HCT116 (cell line): Measurements from ENCODE around the gene SEC61G. TPM values are rescaled to one million over a fixed set of nuclear protein-coding genes. Genes with fewer than 3 reads are reported as not detected.

Experiments
- ATAC-seq: fragments of 200-7000 bp; cut with Tn5 transposase; 2 replicates; pipeline ENCODE4 v1.9.1; 2020; ENCODE audit warnings: mild to moderate bottlenecking, moderate library complexity
- BruUV-seq: library from RNA; stranded (reverse); fragments of 400-500 nt; replicated peaks from 2 replicates; lab custom pipeline; 2021; lab: Mats Ljungman, UMichigan
- CTCF ChIA-PET: fragments of 300-600 bp; sonication (Branson Sonifier 250); formaldehyde crosslinking; loops from one replicate; lab custom pipeline; 2021; ENCODE audit warnings: antibody characterized with exemption; lab: Charles Lee
- POLR2A ChIA-PET: fragments of 300-600, 350-600 bp; sonication (Branson Sonifier 250); formaldehyde crosslinking; loops from one replicate; lab custom pipeline; 2021; ENCODE audit warnings: antibody characterized with exemption; lab: Charles Lee
- RAD21 ChIA-PET, 2 experiments: fragments of 300-600 bp; sonication (Branson Sonifier 250); formaldehyde crosslinking; loops; one replicate each; lab custom pipeline; 2023; ENCODE audit warnings: low total read pairs in 2 of 2; ENCODE audit not compliant: uncharacterized antibody in 2 of 2, unreplicated experiment in 2 of 2, low non-redundant PET in 1 of 2; lab: Charles Lee
- DNase-seq: peaks from one replicate; pipeline ENCODE4 v3.0.0-alpha.2; 2010; ENCODE audit warnings: low read depth, low spot score
- H2AFZ ChIP-seq: fragments of 200-600 bp; shearing (Covaris generic), sonication (generic); 2 replicates; pipeline ENCODE4 v1.6.1; 2017; ENCODE audit warnings: low read depth, mixed run types, mixed read lengths, antibody characterized with exemption, low read length; ENCODE audit not compliant: poor library complexity, severe bottlenecking
- H3K27ac ChIP-seq: 2 replicates; pipeline ENCODE4 v1.5.1; 2012; ENCODE audit warnings: low read depth, low read length
- H3K27me3 ChIP-seq: fragments of 200-600 bp; sonication (generic); 2 replicates; pipeline ENCODE4 v1.6.1; 2016; ENCODE audit warnings: mixed run types, low read length, mixed read lengths; ENCODE audit not compliant: insufficient read depth
- H3K36me3 ChIP-seq, 2 experiments: fragments of 200-500 bp in 1 of 2; fragments of 200-600 bp in 1 of 2; sonication (Bioruptor generic) in 1 of 2; sonication (generic) in 1 of 2; 2 replicates each; pipeline versions ENCODE4 v1.5.1 to v1.6.1; 2014 to 2016; ENCODE audit warnings: low read length in 2 of 2, inconsistent platforms in 1 of 2, mixed read lengths in 1 of 2, mixed run types in 1 of 2; ENCODE audit not compliant: insufficient read depth in 2 of 2, control insufficient read depth in 1 of 2
- H3K4me1 ChIP-seq, 2 experiments: fragments of 200-600 bp in 1 of 2; sonication (generic) in 1 of 2; 2 replicates each; pipeline versions ENCODE4 v1.5.1 to v1.6.1; 2012 to 2017; ENCODE audit warnings: low read length in 2 of 2, inconsistent platforms in 1 of 2, mild to moderate bottlenecking in 1 of 2, mixed read lengths in 1 of 2, mixed run types in 1 of 2, moderate library complexity in 1 of 2; ENCODE audit not compliant: insufficient read depth in 2 of 2, control insufficient read depth in 1 of 2
- H3K4me2 ChIP-seq: fragments of 200-600 bp; sonication (generic); 2 replicates; pipeline ENCODE4 v1.6.1; 2017; ENCODE audit warnings: mixed run types, low read length, mixed read lengths
- H3K4me3 ChIP-seq, 2 experiments: fragments of 200-600 bp in 1 of 2; sonication (generic) in 1 of 2; replicated peaks in 1 of 2; 2 replicates each; pipeline ENCODE4 v1.5.1; 2011 to 2016; ENCODE audit warnings: low read length in 2 of 2, control low read depth in 1 of 2, low read depth in 1 of 2, mild to moderate bottlenecking in 1 of 2, mixed read lengths in 1 of 2, mixed run types in 1 of 2
- H3K79me2 ChIP-seq: fragments of 200-600 bp; sonication (generic); 2 replicates; pipeline ENCODE4 v1.6.1; 2017; ENCODE audit warnings: mild to moderate bottlenecking, mixed run types, low read length, moderate library complexity, mixed read lengths; ENCODE audit not compliant: insufficient read depth
- H3K9ac ChIP-seq: fragments of 200-600 bp; sonication (generic); 2 replicates; pipeline ENCODE4 v1.6.1; 2016; ENCODE audit warnings: low read length, mixed read lengths
- H3K9me2 ChIP-seq: fragments of 200-600 bp; sonication (generic), shearing (Covaris generic); 2 replicates; pipeline ENCODE4 v1.6.1; 2017; ENCODE audit warnings: mixed run types, mild to moderate bottlenecking, moderate library complexity; ENCODE audit not compliant: insufficient read depth
- H3K9me3 ChIP-seq, 2 experiments: fragments of 200-500 bp in 1 of 2; fragments of 200-600 bp in 1 of 2; sonication (Bioruptor generic) in 1 of 2; sonication (generic) in 1 of 2; 2 replicates each; pipeline ENCODE4 v1.6.1; 2014 to 2017; ENCODE audit warnings: low read length in 2 of 2, mixed read lengths in 2 of 2, inconsistent platforms in 1 of 2, low read depth in 1 of 2, mild to moderate bottlenecking in 1 of 2, mixed run types in 1 of 2, moderate library complexity in 1 of 2; ENCODE audit not compliant: control insufficient read depth in 1 of 2, insufficient read depth in 1 of 2
- H4K20me1 ChIP-seq: fragments of 200-600 bp; sonication (generic), shearing (Covaris generic); 2 replicates; pipeline ENCODE4 v1.6.1; 2017; ENCODE audit warnings: mixed run types, mild to moderate bottlenecking, moderate library complexity; ENCODE audit not compliant: insufficient read depth
- EGR1 ChIP-seq: IDR thresholded peaks from 2 replicates; pipeline ENCODE4 v1.6.1; 2012; ENCODE audit warnings: low read depth
- EZH2phosphoT487 ChIP-seq: fragments of 200-600 bp; IDR thresholded peaks from 2 replicates; pipeline ENCODE4 v1.6.1; 2018; ENCODE audit warnings: antibody characterized with exemption, borderline replicate concordance
- POLR2A ChIP-seq: IDR thresholded peaks from 2 replicates; pipeline ENCODE4 v1.7.0; 2011; ENCODE audit warnings: borderline replicate concordance; ENCODE audit not compliant: insufficient read depth, insufficient read length; ENCODE audit errors: extremely low read depth
- SP1 ChIP-seq: IDR thresholded peaks from 2 replicates; pipeline ENCODE4 v1.6.1; 2012; ENCODE audit warnings: low read depth
- ZNF274 ChIP-seq: fragments of 200-500 bp; sonication (Bioruptor generic); IDR thresholded peaks from 2 replicates; pipeline ENCODE4 v1.6.1; 2014; ENCODE audit warnings: mild to moderate bottlenecking, low read depth, low read length, inconsistent platforms
- intact Hi-C: fragments of 100-400 bp; cut with micrococcal nuclease; formaldehyde crosslinking; loops from 2 replicates; pipeline ENCODE4 v1.10.0; 2022
- total RNA-seq: library from RNA; stranded (reverse); gene quantifications from one replicate; pipeline ENCODE4 v1.2.1, GENCODE V29; 2021; ENCODE audit not compliant: unreplicated experiment
- TF ChIP-seq, protein P1 (sequence below): IDR thresholded peaks from 2 replicates; pipeline ENCODE4 v1.6.1; 2012; ENCODE audit warnings: low read depth
- TF ChIP-seq, protein P2 (sequence below), 3 experiments: fragments of 200-600 bp in 1 of 3; sonication (generic) in 1 of 3; IDR thresholded peaks in 2 of 3; conservative IDR thresholded peaks in 1 of 3; 2 replicates each; pipeline ENCODE4 v1.5.1; 2012 to 2017; ENCODE audit warnings: low read depth in 2 of 3, low read length in 2 of 3, antibody characterized with exemption in 1 of 3, borderline replicate concordance in 1 of 3, control low read depth in 1 of 3, mild to moderate bottlenecking in 1 of 3, mixed read lengths in 1 of 3, mixed run types in 1 of 3, moderate library complexity in 1 of 3; ENCODE audit not compliant: insufficient read depth in 1 of 3
- TF ChIP-seq, protein P3 (sequence below): IDR thresholded peaks from 2 replicates; pipeline ENCODE4 v1.6.1; 2012
- TF ChIP-seq, protein P4 (sequence below): IDR thresholded peaks from 2 replicates; pipeline ENCODE4 v1.6.1; 2012
- TF ChIP-seq, protein P5 (sequence below): IDR thresholded peaks from 2 replicates; pipeline ENCODE4 v1.6.1; 2011; ENCODE audit warnings: mild to moderate bottlenecking, low read length, moderate library complexity; ENCODE audit not compliant: insufficient replicate concordance; ENCODE audit errors: extremely low read depth

The SEC61G gene
- total RNA-seq, 1 experiment from 2014 or later, result 147 TPM

DNA sequence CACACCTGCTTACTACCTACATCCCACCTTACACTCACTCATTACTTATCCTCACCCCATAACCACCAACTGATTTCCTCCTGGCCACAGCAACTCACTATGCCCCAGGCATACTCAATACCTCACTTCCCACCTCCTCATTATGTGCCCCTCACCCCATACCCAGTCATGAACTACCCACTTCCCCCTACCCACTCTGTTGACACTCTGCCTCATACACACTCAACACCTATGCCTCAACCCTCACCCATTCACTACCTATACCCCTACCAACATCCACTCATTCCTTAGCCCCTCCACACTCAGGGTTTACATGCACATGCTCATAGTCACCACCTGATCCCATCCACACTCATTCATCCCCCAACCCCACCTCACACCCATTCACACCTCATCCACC is 39.6 kb downstream of the SEC61G start (continued):
- TF ChIP-seq, protein P1, sequence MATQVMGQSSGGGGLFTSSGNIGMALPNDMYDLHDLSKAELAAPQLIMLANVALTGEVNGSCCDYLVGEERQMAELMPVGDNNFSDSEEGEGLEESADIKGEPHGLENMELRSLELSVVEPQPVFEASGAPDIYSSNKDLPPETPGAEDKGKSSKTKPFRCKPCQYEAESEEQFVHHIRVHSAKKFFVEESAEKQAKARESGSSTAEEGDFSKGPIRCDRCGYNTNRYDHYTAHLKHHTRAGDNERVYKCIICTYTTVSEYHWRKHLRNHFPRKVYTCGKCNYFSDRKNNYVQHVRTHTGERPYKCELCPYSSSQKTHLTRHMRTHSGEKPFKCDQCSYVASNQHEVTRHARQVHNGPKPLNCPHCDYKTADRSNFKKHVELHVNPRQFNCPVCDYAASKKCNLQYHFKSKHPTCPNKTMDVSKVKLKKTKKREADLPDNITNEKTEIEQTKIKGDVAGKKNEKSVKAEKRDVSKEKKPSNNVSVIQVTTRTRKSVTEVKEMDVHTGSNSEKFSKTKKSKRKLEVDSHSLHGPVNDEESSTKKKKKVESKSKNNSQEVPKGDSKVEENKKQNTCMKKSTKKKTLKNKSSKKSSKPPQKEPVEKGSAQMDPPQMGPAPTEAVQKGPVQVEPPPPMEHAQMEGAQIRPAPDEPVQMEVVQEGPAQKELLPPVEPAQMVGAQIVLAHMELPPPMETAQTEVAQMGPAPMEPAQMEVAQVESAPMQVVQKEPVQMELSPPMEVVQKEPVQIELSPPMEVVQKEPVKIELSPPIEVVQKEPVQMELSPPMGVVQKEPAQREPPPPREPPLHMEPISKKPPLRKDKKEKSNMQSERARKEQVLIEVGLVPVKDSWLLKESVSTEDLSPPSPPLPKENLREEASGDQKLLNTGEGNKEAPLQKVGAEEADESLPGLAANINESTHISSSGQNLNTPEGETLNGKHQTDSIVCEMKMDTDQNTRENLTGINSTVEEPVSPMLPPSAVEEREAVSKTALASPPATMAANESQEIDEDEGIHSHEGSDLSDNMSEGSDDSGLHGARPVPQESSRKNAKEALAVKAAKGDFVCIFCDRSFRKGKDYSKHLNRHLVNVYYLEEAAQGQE, result no peak
- TF ChIP-seq, protein P2, sequence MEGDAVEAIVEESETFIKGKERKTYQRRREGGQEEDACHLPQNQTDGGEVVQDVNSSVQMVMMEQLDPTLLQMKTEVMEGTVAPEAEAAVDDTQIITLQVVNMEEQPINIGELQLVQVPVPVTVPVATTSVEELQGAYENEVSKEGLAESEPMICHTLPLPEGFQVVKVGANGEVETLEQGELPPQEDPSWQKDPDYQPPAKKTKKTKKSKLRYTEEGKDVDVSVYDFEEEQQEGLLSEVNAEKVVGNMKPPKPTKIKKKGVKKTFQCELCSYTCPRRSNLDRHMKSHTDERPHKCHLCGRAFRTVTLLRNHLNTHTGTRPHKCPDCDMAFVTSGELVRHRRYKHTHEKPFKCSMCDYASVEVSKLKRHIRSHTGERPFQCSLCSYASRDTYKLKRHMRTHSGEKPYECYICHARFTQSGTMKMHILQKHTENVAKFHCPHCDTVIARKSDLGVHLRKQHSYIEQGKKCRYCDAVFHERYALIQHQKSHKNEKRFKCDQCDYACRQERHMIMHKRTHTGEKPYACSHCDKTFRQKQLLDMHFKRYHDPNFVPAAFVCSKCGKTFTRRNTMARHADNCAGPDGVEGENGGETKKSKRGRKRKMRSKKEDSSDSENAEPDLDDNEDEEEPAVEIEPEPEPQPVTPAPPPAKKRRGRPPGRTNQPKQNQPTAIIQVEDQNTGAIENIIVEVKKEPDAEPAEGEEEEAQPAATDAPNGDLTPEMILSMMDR (IDR thresholded peaks at IDR 0.05 in 2 of 3, conservative IDR thresholded peaks at IDR 0.05 in 1 of 3; ENCODE audit: borderline replicate concordance in 1 of 3, insufficient read depth in 1 of 3, low read depth in 2 of 3, low read length in 2 of 3), result no peak

DNA sequence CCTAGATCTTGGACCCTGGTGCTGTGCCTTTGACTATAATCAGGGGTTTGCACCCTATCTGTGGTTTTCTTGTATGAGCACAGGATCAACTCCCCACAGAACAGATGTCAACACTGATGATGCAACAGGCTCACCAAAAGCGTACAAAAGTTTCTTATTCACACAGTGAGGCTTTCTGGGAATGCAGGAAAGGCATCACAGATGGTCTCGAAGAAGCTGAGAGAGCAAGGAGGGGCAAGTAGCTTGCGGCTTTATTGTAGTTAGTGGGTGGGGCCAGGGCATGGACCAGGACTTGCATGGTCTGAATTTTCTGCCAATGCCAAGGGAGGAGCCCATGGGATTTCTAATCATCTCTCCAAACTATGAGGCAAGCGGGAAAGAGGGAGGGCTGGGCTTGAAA is 46.2 kb downstream of the SEC61G start:
- Histone ChIP-seq H3K27ac (no peak overlapping the region), H3K9me2 (no peaks in the 10 kb centered on the region; the same call in 1 of the 2 replicates), H3K9me3 (no peaks in the 10 kb centered on the region), H4K20me1 (no peaks in the 10 kb centered on the region), H3K79me2 (no peaks in the 10 kb centered on the region), H3K4me3 (no peak overlapping the region), H3K36me3 (no peaks in the 10 kb centered on the region), H3K9ac (no peak overlapping the region), H3K4me2 (no peak overlapping the region), H2AFZ (no peak overlapping the region), H3K27me3 (no peaks in the 10 kb centered on the region), H3K4me1 (no peaks in the 10 kb centered on the region)
- DNase-seq (no peak), ATAC-seq (no peak)
- TF ChIP-seq SP1 (no peak), POLR2A (no peak), EGR1 (no peak), ZNF274 (no peak), EZH2phosphoT487 (no peak)
- TF ChIP-seq, protein P3, sequence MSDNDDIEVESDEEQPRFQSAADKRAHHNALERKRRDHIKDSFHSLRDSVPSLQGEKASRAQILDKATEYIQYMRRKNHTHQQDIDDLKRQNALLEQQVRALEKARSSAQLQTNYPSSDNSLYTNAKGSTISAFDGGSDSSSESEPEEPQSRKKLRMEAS, result no peak
- TF ChIP-seq, protein P4, sequence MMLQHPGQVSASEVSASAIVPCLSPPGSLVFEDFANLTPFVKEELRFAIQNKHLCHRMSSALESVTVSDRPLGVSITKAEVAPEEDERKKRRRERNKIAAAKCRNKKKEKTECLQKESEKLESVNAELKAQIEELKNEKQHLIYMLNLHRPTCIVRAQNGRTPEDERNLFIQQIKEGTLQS, result no peak
- TF ChIP-seq, protein P5, sequence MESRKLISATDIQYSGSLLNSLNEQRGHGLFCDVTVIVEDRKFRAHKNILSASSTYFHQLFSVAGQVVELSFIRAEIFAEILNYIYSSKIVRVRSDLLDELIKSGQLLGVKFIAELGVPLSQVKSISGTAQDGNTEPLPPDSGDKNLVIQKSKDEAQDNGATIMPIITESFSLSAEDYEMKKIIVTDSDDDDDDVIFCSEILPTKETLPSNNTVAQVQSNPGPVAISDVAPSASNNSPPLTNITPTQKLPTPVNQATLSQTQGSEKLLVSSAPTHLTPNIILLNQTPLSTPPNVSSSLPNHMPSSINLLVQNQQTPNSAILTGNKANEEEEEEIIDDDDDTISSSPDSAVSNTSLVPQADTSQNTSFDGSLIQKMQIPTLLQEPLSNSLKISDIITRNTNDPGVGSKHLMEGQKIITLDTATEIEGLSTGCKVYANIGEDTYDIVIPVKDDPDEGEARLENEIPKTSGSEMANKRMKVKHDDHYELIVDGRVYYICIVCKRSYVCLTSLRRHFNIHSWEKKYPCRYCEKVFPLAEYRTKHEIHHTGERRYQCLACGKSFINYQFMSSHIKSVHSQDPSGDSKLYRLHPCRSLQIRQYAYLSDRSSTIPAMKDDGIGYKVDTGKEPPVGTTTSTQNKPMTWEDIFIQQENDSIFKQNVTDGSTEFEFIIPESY, result no peak
- BruUV-seq, result no TSS peak
- intact Hi-C loops, result no loop called here
- RAD21 ChIA-PET, result no interaction called here
- POLR2A ChIA-PET, result no interaction called here
- CTCF ChIA-PET, result no interaction called here
